Loucy (cell line): Measurements from ENCODE around the gene FAM53B.

Source experiments
- EZH2phosphoT487 ChIP-seq: fragments of 200-600 bp; IDR thresholded peaks from 2 replicates; pipeline ENCODE4 v1.6.1; 2018; ENCODE audit warnings: antibody characterized with exemption, mild to moderate bottlenecking, moderate library complexity, borderline replicate concordance
- TF ChIP-seq, protein P1 (sequence below): fragments of 200-600 bp; sonication (generic); conservative IDR thresholded peaks from 2 replicates; pipeline ENCODE4 v1.5.1; 2014; ENCODE audit warnings: mild to moderate bottlenecking, antibody characterized with exemption, low read length

DNA sequence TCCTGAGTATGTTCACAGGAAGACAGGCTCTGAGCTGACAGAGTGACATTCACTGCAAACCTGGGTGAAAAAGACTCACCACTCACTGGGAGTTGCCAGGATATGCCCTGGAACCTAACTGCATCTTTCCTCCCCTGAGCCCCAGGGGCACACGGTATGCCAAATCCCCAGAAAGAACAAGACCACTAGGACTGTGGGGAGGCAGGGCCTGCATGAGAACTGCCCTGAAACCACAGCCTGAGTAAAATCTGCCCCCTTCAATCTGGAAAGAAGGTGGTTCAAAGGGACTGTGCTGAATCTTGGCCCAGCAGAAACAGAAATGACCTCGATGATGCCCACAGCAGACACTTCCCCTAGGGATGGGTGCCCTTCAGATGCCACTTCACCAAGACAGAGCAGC, 6.5 kb downstream of the FAM53B start:
- TF ChIP-seq, protein P1, sequence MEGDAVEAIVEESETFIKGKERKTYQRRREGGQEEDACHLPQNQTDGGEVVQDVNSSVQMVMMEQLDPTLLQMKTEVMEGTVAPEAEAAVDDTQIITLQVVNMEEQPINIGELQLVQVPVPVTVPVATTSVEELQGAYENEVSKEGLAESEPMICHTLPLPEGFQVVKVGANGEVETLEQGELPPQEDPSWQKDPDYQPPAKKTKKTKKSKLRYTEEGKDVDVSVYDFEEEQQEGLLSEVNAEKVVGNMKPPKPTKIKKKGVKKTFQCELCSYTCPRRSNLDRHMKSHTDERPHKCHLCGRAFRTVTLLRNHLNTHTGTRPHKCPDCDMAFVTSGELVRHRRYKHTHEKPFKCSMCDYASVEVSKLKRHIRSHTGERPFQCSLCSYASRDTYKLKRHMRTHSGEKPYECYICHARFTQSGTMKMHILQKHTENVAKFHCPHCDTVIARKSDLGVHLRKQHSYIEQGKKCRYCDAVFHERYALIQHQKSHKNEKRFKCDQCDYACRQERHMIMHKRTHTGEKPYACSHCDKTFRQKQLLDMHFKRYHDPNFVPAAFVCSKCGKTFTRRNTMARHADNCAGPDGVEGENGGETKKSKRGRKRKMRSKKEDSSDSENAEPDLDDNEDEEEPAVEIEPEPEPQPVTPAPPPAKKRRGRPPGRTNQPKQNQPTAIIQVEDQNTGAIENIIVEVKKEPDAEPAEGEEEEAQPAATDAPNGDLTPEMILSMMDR: no peak
- TF ChIP-seq EZH2phosphoT487: no peak
